ENCODE data around the gene FOXE3.

GRCh38 chr1:47439819-47440598 is 23.9 kb downstream of the FOXE3 start:
- TF ChIP-seq FOXA1 (IDR thresholded peaks at IDR 0.05) (no peak), HDGF (IDR thresholded peaks at IDR 0.05; ENCODE audit: borderline replicate concordance) (no peak), SP1 (IDR thresholded peaks at IDR 0.05) (no peak), FOXM1 (IDR thresholded peaks at IDR 0.05; ENCODE audit: borderline replicate concordance) (no peak), SUZ12 (IDR thresholded peaks at IDR 0.05) (no peak), ARNT (IDR thresholded peaks at IDR 0.05) (no peak), CTBP1 (IDR thresholded peaks at IDR 0.05; ENCODE audit: borderline replicate concordance) (no peak), ZNF384 (IDR thresholded peaks at IDR 0.05) (no peak), LEF1 (IDR thresholded peaks at IDR 0.05; ENCODE audit: borderline replicate concordance) (no peak)
